Measurements from ENCODE around the gene CGB1. TPM values are rescaled to one million over a fixed set of nuclear protein-coding genes. Genes with fewer than 3 reads are reported as not detected.

The CGB1 gene
- total and polyA plus RNA-seq, 2 donors (not counting 3 experiments of a cell fraction or from before 2014, with no cell fraction given): not detected

- Histone ChIP-seq H3K9me3 (replicated peaks; ENCODE audit: control insufficient read depth, insufficient read depth, low read length) (no peaks in the 10 kb centered on the region), H3K4me2 (ENCODE audit: insufficient read depth, low read length) (no peak overlapping the region), H4K20me1 (replicated peaks; ENCODE audit: control insufficient read depth, extremely low read depth, insufficient read depth, low read length) (no peaks in the 10 kb centered on the region), H3K4me3 (replicated peaks in 1 of 3; ENCODE audit: insufficient read depth in 1 of 3, low read depth in 1 of 3, low read length in 3 of 3) (no peak overlapping the region), H3K79me2 (ENCODE audit: control insufficient read depth, insufficient read depth, low read length) (peaks cover 10% of the 10 kb centered on the region), H3K4me1 (ENCODE audit: control insufficient read depth, extremely low read depth, insufficient read depth, low read length) (peaks cover 3% of the 10 kb centered on the region), H3K9ac (replicated peaks; ENCODE audit: extremely low read depth, insufficient read depth, low read length) (no peak overlapping the region), H3K36me3 (ENCODE audit: control insufficient read depth in 2 of 2, extremely low read depth in 1 of 2, insufficient read depth in 2 of 2, low read length in 2 of 2) (no peaks in the 10 kb centered on the region), H3K27me3 (ENCODE audit: control insufficient read depth in 2 of 2, insufficient read depth in 2 of 2, low read length in 2 of 2) (peaks cover 2 to 3% of the 10 kb centered on the region in 2 experiments), H3K27ac (ENCODE audit: insufficient read depth, low read depth, low read length) (no peak overlapping the region), H3K9me1 (replicated peaks; ENCODE audit: control insufficient read depth, extremely low read depth, insufficient read depth, low read length) (no peaks in the 10 kb centered on the region), H2AFZ (ENCODE audit: low read depth, low read length) (no peak overlapping the region)
- intact Hi-C loops (cut with micrococcal nuclease) (no loop called here), dilution Hi-C loops (cut with MboI; ENCODE audit: extremely low pct_ligation_motif_present, low sequenced_read_pairs) (no loop called here)
- no peak for DNase-seq (ENCODE audit: low read depth, low spot score)
- no peak for FAIRE-seq
- TF ChIP-seq GATA2 (IDR thresholded peaks at IDR 0.05; ENCODE audit: insufficient read depth, insufficient read length, low read depth, low read length): no peak
- no peak for TF ChIP-seq POLR2A (IDR thresholded peaks at IDR 0.05; ENCODE audit: low read depth, low read length)
- no peak for TF ChIP-seq POLR2AphosphoS5 (IDR thresholded peaks at IDR 0.05; ENCODE audit: insufficient read depth, low read depth, low read length)
- TF ChIP-seq MYC (IDR thresholded peaks at IDR 0.05; ENCODE audit: low read depth, low read length): no peak
- TF ChIP-seq MAX (IDR thresholded peaks at IDR 0.05; ENCODE audit: insufficient read depth, insufficient read length): no peak
- no TSS peak for BruUV-seq (replicated peaks)
- POLR2A ChIA-PET: no interaction called here
- CTCF ChIA-PET: interaction anchor here (2.2 kb wide), 1 partner anchor 126 kb away, joined by 6 read pairs; no protein-coding TSS in a partner anchor
Observed at GRCh38 chr19:49081273-49081672, 44.6 kb upstream of the CGB1 start.

- H3K27ac ChIP-seq (ENCODE audit: insufficient read depth, low read depth, low read length): no peak overlapping the region
- no peaks in the 10 kb centered on the region for H3K9me3 ChIP-seq (replicated peaks; ENCODE audit: control insufficient read depth, insufficient read depth, low read length)
- H3K4me2 ChIP-seq (ENCODE audit: insufficient read depth, low read length): no peak overlapping the region
- no peaks in the 10 kb centered on the region for H3K9me1 ChIP-seq (replicated peaks; ENCODE audit: control insufficient read depth, extremely low read depth, insufficient read depth, low read length)
- no TSS peak for BruUV-seq (replicated peaks)
- no peak overlapping the region for H3K4me3 ChIP-seq (replicated peaks in 1 of 3; ENCODE audit: insufficient read depth in 1 of 3, low read depth in 1 of 3, low read length in 3 of 3)
- peaks cover under 1% of the 10 kb centered on the region for H3K79me2 ChIP-seq (ENCODE audit: control insufficient read depth, insufficient read depth, low read length)
- TF ChIP-seq MYC (IDR thresholded peaks at IDR 0.05; ENCODE audit: low read depth, low read length) (no peak), EZH2 (IDR thresholded peaks at IDR 0.05; ENCODE audit: borderline replicate concordance, low read depth, low read length, severe bottlenecking) (no peak), MAX (IDR thresholded peaks at IDR 0.05; ENCODE audit: insufficient read depth, insufficient read length) (no peak), POLR2A (IDR thresholded peaks at IDR 0.05; ENCODE audit: low read depth, low read length) (no peak), POLR2AphosphoS5 (IDR thresholded peaks at IDR 0.05; ENCODE audit: insufficient read depth, low read depth, low read length) (no peak), JUN (IDR thresholded peaks at IDR 0.05; ENCODE audit: borderline replicate concordance, insufficient read depth, insufficient read length, low read depth) (no peak), CTCF (IDR thresholded peaks at IDR 0.05; ENCODE audit: extremely low read depth in 1 of 2, insufficient read depth in 1 of 2, low read depth in 1 of 2, low read length in 2 of 2) (no peak), GATA2 (IDR thresholded peaks at IDR 0.05; ENCODE audit: insufficient read depth, insufficient read length, low read depth, low read length) (no peak), FOS (IDR thresholded peaks at IDR 0.05; ENCODE audit: borderline replicate concordance, insufficient read depth, low read length) (no peak)
- ChIA-PET CTCF (no interaction called here), POLR2A (no interaction called here)
- no peaks in the 10 kb centered on the region for H4K20me1 ChIP-seq (replicated peaks; ENCODE audit: control insufficient read depth, extremely low read depth, insufficient read depth, low read length)
- H2AFZ ChIP-seq (ENCODE audit: low read depth, low read length): no peak overlapping the region
- H3K36me3 ChIP-seq (ENCODE audit: control insufficient read depth in 2 of 2, extremely low read depth in 1 of 2, insufficient read depth in 2 of 2, low read length in 2 of 2): no peaks in the 10 kb centered on the region
- peaks cover 2 to 3% of the 10 kb centered on the region in 2 experiments for H3K27me3 ChIP-seq (ENCODE audit: control insufficient read depth in 2 of 2, insufficient read depth in 2 of 2, low read length in 2 of 2)
- no peak for DNase-seq (ENCODE audit: low read depth, low spot score)
- dilution Hi-C loops (cut with MboI; ENCODE audit: extremely low pct_ligation_motif_present, low sequenced_read_pairs) (no loop called here), intact Hi-C loops (cut with micrococcal nuclease) (no loop called here)
- H3K9ac ChIP-seq (replicated peaks; ENCODE audit: extremely low read depth, insufficient read depth, low read length): no peak overlapping the region
- FAIRE-seq: no peak
- no peaks in the 10 kb centered on the region for H3K4me1 ChIP-seq (ENCODE audit: control insufficient read depth, extremely low read depth, insufficient read depth, low read length)
Observed at GRCh38 chr19:49080392-49080791, 43.7 kb upstream of the CGB1 start.

All from endothelial cell of umbilical vein (primary cell).